Neuronal stem cell (in vitro differentiated cells): ENCODE results near the gene NOL12.
A peak's percentile ranks its signal among the peaks of the same experiment; 100 is the strongest.

Source experiments
- DNase-seq: peaks from one replicate; pipeline ENCODE4 v3.0.0-alpha.2; 2013; ENCODE audit warnings: low spot score
- H2AFZ ChIP-seq: one replicate; pipeline ENCODE4 v1.6.1; 2013; ENCODE audit warnings: mild to moderate bottlenecking, low read length, inconsistent platforms
- H2AK5ac ChIP-seq: 2 replicates; pipeline ENCODE4 v1.6.1; 2013; ENCODE audit warnings: low read depth, mild to moderate bottlenecking, inconsistent platforms, low read length, moderate library complexity, mixed read lengths
- H2BK120ac ChIP-seq: 2 replicates; pipeline ENCODE4 v1.6.1; 2013; ENCODE audit warnings: low read depth, mild to moderate bottlenecking, inconsistent platforms, low read length, moderate library complexity, mixed read lengths
- H2BK12ac ChIP-seq: one replicate; pipeline ENCODE4 v1.6.1; 2013; ENCODE audit warnings: low read length, inconsistent platforms
- H2BK15ac ChIP-seq: 2 replicates; pipeline ENCODE4 v1.6.1; 2013; ENCODE audit warnings: mild to moderate bottlenecking, low read length, inconsistent platforms, mixed read lengths
- H2BK5ac ChIP-seq: one replicate; pipeline ENCODE4 v1.6.1; 2013; ENCODE audit warnings: inconsistent platforms, mild to moderate bottlenecking, low read length, moderate library complexity
- H3K14ac ChIP-seq: one replicate; pipeline ENCODE4 v1.6.1; 2013; ENCODE audit warnings: low read length, inconsistent platforms
- H3K18ac ChIP-seq: 2 replicates; pipeline ENCODE4 v1.6.1; 2013; ENCODE audit warnings: low read length, inconsistent platforms
- H3K23ac ChIP-seq: 2 replicates; pipeline ENCODE4 v1.6.1; 2013; ENCODE audit warnings: low read depth, mild to moderate bottlenecking, mixed read lengths, low read length, inconsistent platforms; ENCODE audit not compliant: poor library complexity
- H3K27ac ChIP-seq: replicated peaks from 3 replicates; pipeline ENCODE4 v1.5.1; 2013; ENCODE audit warnings: low read length, inconsistent platforms
- H3K27me3 ChIP-seq, 3 experiments: 2 replicates each; pipeline ENCODE4 v1.6.1; 2013; ENCODE audit warnings: low read length in 3 of 3, mild to moderate bottlenecking in 2 of 3, inconsistent platforms in 1 of 3, low read depth in 1 of 3, mixed read lengths in 1 of 3, moderate library complexity in 1 of 3; ENCODE audit not compliant: control insufficient read depth in 3 of 3, insufficient read depth in 3 of 3
- H3K36me3 ChIP-seq, 2 donors: replicated peaks in 1 of 2; 2 replicates each; pipeline ENCODE4 v1.6.1; 2013; ENCODE audit warnings: low read length in 2 of 2; ENCODE audit not compliant: control insufficient read depth in 2 of 2, insufficient read depth in 2 of 2
- H3K4ac ChIP-seq: 2 replicates; pipeline ENCODE4 v1.6.1; 2013; ENCODE audit warnings: inconsistent platforms, mild to moderate bottlenecking, low read length, moderate library complexity
- H3K4me1 ChIP-seq, 2 donors: 1 replicate in 1 of 2; 2 replicates in 1 of 2; pipeline ENCODE4 v1.6.1; 2013; ENCODE audit warnings: low read length in 2 of 2, low read depth in 1 of 2; ENCODE audit not compliant: control insufficient read depth in 2 of 2, insufficient read depth in 1 of 2
- H3K4me2 ChIP-seq: one replicate; pipeline ENCODE4 v1.6.1; 2013; ENCODE audit warnings: mild to moderate bottlenecking, low read length, inconsistent platforms; ENCODE audit not compliant: insufficient read depth, poor library complexity, severe bottlenecking
- H3K4me3 ChIP-seq, 2 donors: 2 replicates each; pipeline ENCODE4 v1.5.1; 2013; ENCODE audit warnings: low read length in 2 of 2, mild to moderate bottlenecking in 2 of 2, inconsistent platforms in 1 of 2, moderate library complexity in 1 of 2
- H3K79me1 ChIP-seq: one replicate; pipeline ENCODE4 v1.6.1; 2013; ENCODE audit warnings: low read depth, mild to moderate bottlenecking, inconsistent platforms, low read length, moderate library complexity
- H3K9ac ChIP-seq: one replicate; pipeline ENCODE4 v1.6.1; 2013; ENCODE audit warnings: mild to moderate bottlenecking, low read depth, low read length, inconsistent platforms; ENCODE audit not compliant: poor library complexity
- H3K9me3 ChIP-seq, 2 donors: replicated peaks in 1 of 2; 2 replicates each; pipeline versions ENCODE3 to v1.6.1; 2013; ENCODE audit warnings: low read length in 2 of 2, mild to moderate bottlenecking in 2 of 2, inconsistent platforms in 1 of 2, low read depth in 1 of 2, mixed read lengths in 1 of 2, moderate library complexity in 1 of 2; ENCODE audit not compliant: control insufficient read depth in 2 of 2, insufficient read depth in 1 of 2
- H4K8ac ChIP-seq: one replicate; pipeline ENCODE4 v1.6.1; 2013; ENCODE audit warnings: low read depth, mild to moderate bottlenecking, inconsistent platforms, low read length, moderate library complexity
- H4K91ac ChIP-seq: one replicate; pipeline ENCODE4 v1.6.1; 2013; ENCODE audit warnings: low read length, low read depth, mild to moderate bottlenecking, inconsistent platforms; ENCODE audit not compliant: poor library complexity
- WGBS, 2 donors: extraction: QIAGEN DNeasy Blood & Tissue Kit; methylation state at CpG; one replicate each; pipeline ENCODE4 v1.1.7; 2013; ENCODE audit warnings: missing lambda C conversion rate in 2 of 2, mixed read lengths in 1 of 2; ENCODE audit not compliant: insufficient read length in 2 of 2, insufficient replicate concordance in 1 of 2; ENCODE audit errors: extremely low coverage in 2 of 2; 5-methylcytosine and 5-hydroxymethylcytosine counted together

Gene NOL12

DNA sequence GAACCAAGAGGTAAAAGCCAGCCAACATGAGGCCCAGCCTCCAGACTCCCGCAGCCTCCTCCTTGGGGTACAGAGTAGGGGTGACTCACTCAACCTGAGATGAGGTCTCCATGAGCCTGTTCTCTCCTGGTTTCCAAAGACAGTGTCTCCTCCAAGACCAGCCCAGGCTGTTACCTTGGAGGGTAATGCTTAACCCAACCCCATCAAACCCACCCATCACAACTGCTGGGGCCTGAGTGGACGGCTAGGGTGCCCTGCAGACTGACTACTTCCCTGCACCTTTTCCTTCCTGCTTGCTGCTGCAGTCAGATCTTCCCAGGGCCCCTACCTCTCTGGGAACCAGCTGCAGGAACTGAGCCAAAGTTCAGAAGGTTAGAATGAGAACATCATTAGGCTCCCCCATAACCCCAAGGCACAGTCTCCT, 5.1 kb upstream of the NOL12 start:
- no peak overlapping the region for H3K4ac ChIP-seq
- H3K14ac ChIP-seq, result no peak overlapping the region
- no peaks in the 10 kb centered on the region for H3K79me1 ChIP-seq
- H3K27ac ChIP-seq, result no peak overlapping the region
- H2AK5ac ChIP-seq, result peak overlapping the region; percentile 88
- no peak overlapping the region for H3K4me3 ChIP-seq
- no peak overlapping the region for H2BK5ac ChIP-seq
- H3K9ac ChIP-seq, result no peak overlapping the region
- DNase-seq, result no peak
- H2BK15ac ChIP-seq, result peak overlapping the region; percentile 66
- H3K18ac ChIP-seq, result no peak overlapping the region
- H4K8ac ChIP-seq, result no peak overlapping the region
- no peak overlapping the region for H3K4me2 ChIP-seq
- peaks cover 0 to 2% (median 0%) of the 10 kb centered on the region in 3 experiments for H3K27me3 ChIP-seq
- WGBS, 2 donors, result no CpG with 5 or more reads among the region's 2 CpGs
- H3K36me3 ChIP-seq, result no peaks in the 10 kb centered on the region
- H3K4me1 ChIP-seq, result peaks cover 8% of the 10 kb centered on the region in 2 donors
- no peak overlapping the region for H2BK120ac ChIP-seq
- H2AFZ ChIP-seq, result no peak overlapping the region
- H4K91ac ChIP-seq, result no peak overlapping the region
- no peaks in the 10 kb centered on the region for H3K9me3 ChIP-seq
- no peak overlapping the region for H3K23ac ChIP-seq
- H2BK12ac ChIP-seq, result no peak overlapping the region

- Histone ChIP-seq H2AFZ (no peak overlapping the region), H3K9me3 (no peaks in the 10 kb centered on the region), H3K9ac (no peak overlapping the region), H3K4me1 (peaks cover 3 to 5% of the 10 kb centered on the region in 2 donors), H2BK15ac (peak overlapping the region; percentile 66), H3K27me3 (peaks cover 0 to 2% (median 0%) of the 10 kb centered on the region in 3 experiments), H2BK12ac (peak overlapping the region; percentile 66), H3K36me3 (no peaks in the 10 kb centered on the region), H4K91ac (no peak overlapping the region), H3K14ac (no peak overlapping the region), H3K27ac (no peak overlapping the region), H3K4me3 (no peak overlapping the region), H3K4me2 (no peak overlapping the region), H2AK5ac (peak overlapping the region; percentile 18), H2BK5ac (no peak overlapping the region), H3K4ac (no peak overlapping the region), H2BK120ac (no peak overlapping the region), H3K23ac (no peak overlapping the region), H3K18ac (peak overlapping the region; percentile 51), H4K8ac (no peak overlapping the region), H3K79me1 (peaks cover under 1% of the 10 kb centered on the region)
- DNase-seq, result peak; percentile 63
- no CpG with 5 or more reads among the region's 6 CpGs for WGBS, 2 donors
Measured at GRCh38 chr22:37681556-37682049, 4.5 kb upstream of the NOL12 start.

DNA sequence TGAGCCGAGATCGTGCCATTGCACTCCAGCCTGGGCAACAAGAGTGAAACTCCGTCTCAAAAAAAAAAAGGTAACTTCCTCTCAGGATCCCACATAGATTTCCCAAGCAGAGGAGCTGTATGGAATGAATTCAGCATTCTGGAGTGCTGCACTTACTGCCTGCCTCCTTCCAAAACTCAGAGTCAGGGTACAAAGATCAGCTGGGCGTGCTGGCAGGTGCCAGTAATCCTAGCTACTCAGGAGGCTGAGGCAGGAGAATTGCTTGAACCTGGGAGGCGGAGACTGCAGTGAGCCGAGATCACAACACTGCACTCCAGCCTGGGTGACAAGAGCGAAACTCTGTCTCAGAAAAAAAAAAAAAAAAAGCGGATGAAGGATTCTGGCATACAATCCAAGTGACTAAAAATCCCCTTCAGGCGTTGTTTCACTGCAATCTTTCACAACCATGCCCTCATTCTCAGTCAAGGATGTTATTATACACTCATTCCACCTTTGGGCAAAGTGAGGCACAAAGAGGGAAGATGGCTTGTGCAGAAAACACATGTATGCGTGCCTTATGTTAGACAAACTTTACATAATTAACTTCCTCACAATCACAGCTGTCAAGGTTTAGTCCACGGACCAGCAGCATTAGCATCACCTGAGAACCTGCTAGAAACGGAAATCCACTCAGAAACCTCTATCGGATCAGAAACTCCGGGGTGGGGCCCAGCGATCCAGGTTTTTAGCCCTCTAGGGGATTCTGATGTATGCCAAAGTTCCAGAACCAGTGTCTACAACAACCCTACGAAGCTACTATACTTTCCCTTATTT, 1.1 kb upstream of the NOL12 start:
- H3K27me3 ChIP-seq, result no peaks in the 10 kb centered on the region

GRCh38 chr22:37690407-37690806, 4.3 kb downstream of the NOL12 start:
- H3K9ac ChIP-seq, result no peak overlapping the region
- no peak overlapping the region for H2AFZ ChIP-seq
- H3K23ac ChIP-seq, result no peak overlapping the region
- no peak overlapping the region for H3K4ac ChIP-seq
- no peak overlapping the region for H2AK5ac ChIP-seq
- peaks cover 0 to 4% of the 10 kb centered on the region in 2 donors for H3K4me1 ChIP-seq
- H2BK120ac ChIP-seq, result no peak overlapping the region
- no peak overlapping the region for H3K4me3 ChIP-seq
- H4K91ac ChIP-seq, result no peak overlapping the region
- no peak overlapping the region for H2BK15ac ChIP-seq
- peaks cover 28 to 54% of the 10 kb centered on the region in 2 donors for H3K36me3 ChIP-seq
- no peak overlapping the region for H3K4me2 ChIP-seq
- H4K8ac ChIP-seq, result peak overlapping the region; percentile 43
- no peaks in the 10 kb centered on the region for H3K27me3 ChIP-seq
- H3K9me3 ChIP-seq, result no peaks in the 10 kb centered on the region
- H2BK5ac ChIP-seq, result no peak overlapping the region
- no peak overlapping the region for H2BK12ac ChIP-seq
- DNase-seq, result no peak
- no CpG with 5 or more reads among the region's 7 CpGs for WGBS, 2 donors
- H3K27ac ChIP-seq, result no peak overlapping the region
- no peak overlapping the region for H3K18ac ChIP-seq
- no peak overlapping the region for H3K14ac ChIP-seq
- peaks cover 3% of the 10 kb centered on the region for H3K79me1 ChIP-seq

More for the DNA sequence above, 1.1 kb upstream of the NOL12 start:
- no peak overlapping the region for H2BK5ac ChIP-seq
- DNase-seq, result no peak
- no peak overlapping the region for H3K27ac ChIP-seq
- no peak overlapping the region for H2BK120ac ChIP-seq
- H3K23ac ChIP-seq, result no peak overlapping the region
- peak overlapping the region; percentile 97 for H2AFZ ChIP-seq
- H4K8ac ChIP-seq, result no peak overlapping the region
- no peak overlapping the region for H2BK12ac ChIP-seq
- peaks cover 9 to 17% of the 10 kb centered on the region in 2 donors for H3K36me3 ChIP-seq
- no peak overlapping the region for H3K4me2 ChIP-seq
- no peak overlapping the region for H3K9ac ChIP-seq
- H3K4me1 ChIP-seq, result peaks cover 0 to 4% of the 10 kb centered on the region in 2 donors
- H2BK15ac ChIP-seq, result no peak overlapping the region
- H3K9me3 ChIP-seq, result no peaks in the 10 kb centered on the region
- H3K79me1 ChIP-seq, result peaks cover 3% of the 10 kb centered on the region
- H3K4ac ChIP-seq, result no peak overlapping the region
- no peak overlapping the region for H3K18ac ChIP-seq
- no peak overlapping the region for H3K14ac ChIP-seq
- WGBS, 2 donors, result no CpG with 5 or more reads among the region's 16 CpGs
- H2AK5ac ChIP-seq, result no peak overlapping the region
- no peak overlapping the region for H3K4me3 ChIP-seq
- no peak overlapping the region for H4K91ac ChIP-seq
